ENCODE results near the gene CHADL. TPM values are rescaled to one million over a fixed set of nuclear protein-coding genes. Genes with fewer than 3 reads are reported as not detected.
A peak's percentile ranks its signal among the peaks of the same experiment; 100 is the strongest.

The CHADL gene
- total and polyA plus RNA-seq, 4 experiments from 2014 or later, result 0.10 to 1.0 (median 0.47) TPM

DNA sequence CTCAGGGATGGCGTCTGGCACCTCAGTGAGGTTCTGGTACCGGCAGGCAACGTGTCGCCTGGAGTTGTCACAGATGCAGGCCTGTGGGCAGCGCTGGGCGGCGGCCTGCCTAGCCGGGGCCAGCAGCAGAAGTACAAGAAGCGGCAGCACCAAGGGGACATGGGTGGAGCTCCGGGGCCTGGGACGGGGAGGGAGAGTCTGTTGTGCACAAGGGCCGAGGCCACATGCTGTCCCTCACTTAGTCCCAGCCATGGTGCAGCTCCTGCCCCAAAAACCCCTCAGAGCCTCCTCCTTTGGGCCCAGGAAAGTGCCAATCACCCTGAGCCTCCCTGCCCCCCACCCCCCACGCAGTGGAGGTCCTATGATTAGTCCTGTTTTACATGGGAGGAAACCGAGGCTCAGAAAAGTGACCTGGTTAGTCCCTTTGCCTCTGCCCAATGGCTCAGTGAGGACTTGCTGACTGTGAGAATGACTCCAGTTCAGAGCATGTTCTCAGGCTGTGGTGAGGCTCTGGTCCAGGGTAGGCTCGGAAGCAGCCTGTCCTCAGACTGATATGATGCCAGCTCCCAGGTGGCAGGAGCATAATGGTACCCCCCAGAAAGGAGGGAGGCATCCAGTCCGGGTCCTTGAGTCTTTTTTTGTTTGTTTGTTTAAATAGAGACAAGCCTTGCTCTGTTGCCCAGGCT, 1.1 kb downstream of the CHADL start:
- H3K4me1 Mint-ChIP-seq, result peaks cover 4 to 14% (median 6%) of the 10 kb centered on the region in 4 donors
- Histone ChIP-seq H3K4me1 (ENCODE audit: insufficient read depth, low read length) (peaks cover 13% of the 10 kb centered on the region), H3K27me3 (ENCODE audit: insufficient read depth, low read length) (no peaks in the 10 kb centered on the region), H3K9me3 (ENCODE audit: control insufficient read depth in 1 of 2, low read length in 2 of 2) (no peaks in the 10 kb centered on the region), H3K27ac (ENCODE audit: low read depth, low read length) (no peak overlapping the region), H3K36me3 (ENCODE audit: insufficient read depth, low read length) (no peaks in the 10 kb centered on the region), H3K4me3 (ENCODE audit: low read length in 2 of 2) (no peak overlapping the region)
- intact Hi-C loops (cut with micrococcal nuclease), result loop anchor here (5.0 kb wide), 1 partner anchor 63 kb away; the partner anchor contains the start of gene ZC3H7B
- ChIA-PET CTCF (ENCODE audit: partially characterized antibody) (interaction anchor here (5.3 kb wide), 1 partner anchor 317 kb away, joined by 133 read pairs; no protein-coding TSS in a partner anchor), POLR2A (ENCODE audit: partially characterized antibody) (interaction anchor here (1.1 kb wide), 1 partner anchor 47 kb away, joined by 3 read pairs; the partner anchor contains the start of gene RANGAP1)
- no peaks in the 10 kb centered on the region for H3K27me3 Mint-ChIP-seq
- peak overlapping the region in 1 of 7 donors; percentile 80 for H3K27ac Mint-ChIP-seq
- DNase-seq, result no peak
- peak overlapping the region in 1 of 8 donors; percentile 70 for H3K4me3 Mint-ChIP-seq
- no peaks in the 10 kb centered on the region for H3K9me3 Mint-ChIP-seq
- peaks cover 0 to 4% of the 10 kb centered on the region in 2 donors for H3K36me3 Mint-ChIP-seq

DNA sequence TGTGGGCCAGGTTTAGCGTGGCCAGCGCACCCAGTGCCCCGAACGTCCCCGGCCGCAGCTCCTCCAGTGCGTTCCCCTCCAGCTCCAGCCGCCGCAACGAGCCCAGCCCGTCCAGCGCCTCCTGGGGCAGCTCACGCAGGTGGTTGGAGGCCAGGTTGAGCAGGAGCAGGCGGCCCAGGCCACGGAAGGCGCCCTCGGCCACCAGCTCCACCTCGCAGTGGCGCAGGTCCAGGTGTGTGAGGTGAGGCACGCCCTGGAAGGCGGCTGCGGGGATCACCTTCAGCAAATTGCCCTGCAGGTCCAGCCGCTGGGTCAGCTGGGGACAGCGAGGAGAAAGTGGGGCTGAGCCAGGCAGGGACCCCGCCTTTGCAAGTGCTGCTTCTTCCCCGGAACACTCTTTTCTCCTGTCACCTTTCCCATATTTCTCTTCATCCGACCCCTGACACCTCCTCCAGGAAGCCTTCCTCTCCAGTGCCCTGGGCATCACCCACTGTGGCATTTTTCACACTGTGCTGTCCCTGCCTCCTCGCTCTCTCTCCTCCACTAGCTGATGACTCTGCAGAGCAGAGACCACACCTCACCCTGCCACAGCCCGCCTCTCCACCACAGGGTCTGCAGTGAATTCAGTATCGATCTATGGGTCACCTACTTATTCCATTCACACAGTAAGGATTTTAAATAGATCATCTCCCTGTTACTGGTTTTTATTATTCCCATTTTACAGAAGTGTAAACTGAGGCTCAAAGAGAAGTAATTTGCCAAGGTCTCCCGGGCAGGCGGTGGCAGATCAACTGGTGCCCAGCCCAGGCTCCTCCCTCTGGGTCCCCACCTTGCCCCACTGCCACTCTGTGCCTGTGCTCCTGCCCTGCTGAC, 1.9 kb downstream of the CHADL start:
- intact Hi-C loops (cut with micrococcal nuclease), result loop anchor here (5.0 kb wide), 1 partner anchor 63 kb away; the partner anchor contains the start of gene ZC3H7B
- POLR2A ChIA-PET (ENCODE audit: partially characterized antibody), result interaction anchor here (0.5 to 2.6 kb wide), 11 partner anchors 11 to 382 kb away, joined by 3 to 25 read pairs (median 7); partner anchors contain the start of genes PHF5A, RANGAP1, RBX1 and ST13
- H3K9me3 Mint-ChIP-seq, result no peaks in the 10 kb centered on the region
- H3K4me3 Mint-ChIP-seq, result peak overlapping the region; percentile 52 to 85 (median 78)
- peak overlapping the region; percentile 37 to 87 (median 80) for H3K27ac Mint-ChIP-seq
- peaks cover 0 to 3% of the 10 kb centered on the region in 2 donors for H3K36me3 Mint-ChIP-seq
- Histone ChIP-seq H3K4me1 (ENCODE audit: insufficient read depth, low read length) (peaks cover 13% of the 10 kb centered on the region), H3K27ac (ENCODE audit: low read depth, low read length) (no peak overlapping the region), H3K9me3 (ENCODE audit: control insufficient read depth in 1 of 2, low read length in 2 of 2) (no peaks in the 10 kb centered on the region), H3K27me3 (ENCODE audit: insufficient read depth, low read length) (no peaks in the 10 kb centered on the region), H3K4me3 (ENCODE audit: low read length in 2 of 2) (no peak overlapping the region), H3K36me3 (ENCODE audit: insufficient read depth, low read length) (no peaks in the 10 kb centered on the region)
- no peaks in the 10 kb centered on the region for H3K27me3 Mint-ChIP-seq
- DNase-seq, result peak in 1 of 5 donors; percentile 26
- CTCF ChIA-PET (ENCODE audit: partially characterized antibody), result interaction anchor here (1.2 to 5.3 kb wide), 12 partner anchors 12 to 556 kb away, joined by 3 to 133 read pairs (median 5); partner anchors contain the start of gene RANGAP1
- H3K4me1 Mint-ChIP-seq, result peaks cover 4 to 14% (median 6%) of the 10 kb centered on the region in 4 donors

DNA sequence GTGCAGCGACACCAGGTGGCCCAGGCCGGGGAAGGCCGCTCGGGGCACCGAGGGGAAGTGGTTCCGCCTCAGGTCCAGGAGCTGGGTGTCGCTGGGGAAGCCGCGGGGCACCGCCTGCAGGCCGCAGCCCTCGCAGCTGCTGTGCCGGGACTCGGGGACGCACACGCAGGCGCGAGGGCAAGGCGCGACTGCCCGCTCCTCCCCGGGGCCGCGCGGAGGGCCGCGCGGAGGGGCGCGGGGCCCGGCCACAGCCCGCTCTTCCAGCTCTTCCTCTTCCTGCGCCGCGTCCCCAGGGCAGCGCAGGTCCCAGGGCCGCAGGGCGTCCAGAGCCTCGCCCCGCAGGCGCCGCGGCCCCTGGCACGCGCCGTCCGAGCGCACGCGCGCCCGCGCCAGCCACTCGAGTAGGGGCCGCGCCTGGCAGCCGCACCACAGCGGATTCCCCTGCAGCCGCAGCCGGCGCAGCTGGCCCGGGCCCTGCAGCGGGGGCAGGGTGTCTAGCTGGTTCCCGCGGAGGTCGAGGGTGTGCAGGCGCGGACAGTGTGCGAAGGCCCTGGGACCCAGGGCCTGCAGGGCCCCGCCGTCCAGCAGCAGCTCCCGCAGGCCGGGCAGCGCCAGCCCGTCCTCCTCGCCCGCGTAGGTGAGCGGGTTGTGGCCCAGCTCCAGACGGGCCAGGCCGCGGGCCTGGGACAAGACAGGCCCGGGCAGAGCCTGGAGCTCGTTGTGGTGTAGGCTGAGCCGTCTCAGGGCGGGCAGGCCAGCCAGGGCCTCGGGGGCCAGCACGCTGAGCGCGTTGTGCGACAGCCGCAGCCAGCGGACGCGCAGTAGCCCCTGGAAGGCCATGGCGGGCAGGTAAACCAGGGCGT, 2.8 kb downstream of the CHADL start:
- DNase-seq, result peak; percentile 81 to 84 (median 82)
- Mint-ChIP-seq H3K4me3 (peak overlapping the region in 6 of 8 donors; percentile 15 to 82 (median 67)), H3K27ac (peak overlapping the region in 1 of 7 donors; percentile 70), H3K27me3 (no peaks in the 10 kb centered on the region), H3K9me3 (no peaks in the 10 kb centered on the region), H3K36me3 (no peaks in the 10 kb centered on the region), H3K4me1 (peaks cover 4 to 14% (median 6%) of the 10 kb centered on the region in 4 donors)
- no peaks in the 10 kb centered on the region for H3K36me3 ChIP-seq (ENCODE audit: insufficient read depth, low read length)
- peak overlapping the region in 1 of 2 donors; percentile 12 for H3K4me3 ChIP-seq (ENCODE audit: low read length in 2 of 2)
- CTCF ChIA-PET (ENCODE audit: partially characterized antibody), result interaction anchor here (0.6 to 5.3 kb wide), 41 partner anchors 10 to 555 kb away, joined by 3 to 133 read pairs (median 4); partner anchors contain the start of genes RANGAP1, TEF and ZC3H7B
- H3K9me3 ChIP-seq (ENCODE audit: control insufficient read depth in 1 of 2, low read length in 2 of 2), result no peaks in the 10 kb centered on the region
- POLR2A ChIA-PET (ENCODE audit: partially characterized antibody), result interaction anchor here (0.5 to 2.6 kb wide), 21 partner anchors 10 to 381 kb away, joined by 3 to 25 read pairs (median 5); partner anchors contain the start of genes ACO2, PHF5A, PMM1 and RANGAP1
- H3K4me1 ChIP-seq (ENCODE audit: insufficient read depth, low read length), result peaks cover 13% of the 10 kb centered on the region
- intact Hi-C loops (cut with micrococcal nuclease), result loop anchor here (1.0 to 5.0 kb wide), 2 partner anchors 64 to 316 kb away; partner anchors contain the start of gene ZC3H7B
- H3K27ac ChIP-seq (ENCODE audit: low read depth, low read length), result no peak overlapping the region
- H3K27me3 ChIP-seq (ENCODE audit: insufficient read depth, low read length), result no peaks in the 10 kb centered on the region

DNA sequence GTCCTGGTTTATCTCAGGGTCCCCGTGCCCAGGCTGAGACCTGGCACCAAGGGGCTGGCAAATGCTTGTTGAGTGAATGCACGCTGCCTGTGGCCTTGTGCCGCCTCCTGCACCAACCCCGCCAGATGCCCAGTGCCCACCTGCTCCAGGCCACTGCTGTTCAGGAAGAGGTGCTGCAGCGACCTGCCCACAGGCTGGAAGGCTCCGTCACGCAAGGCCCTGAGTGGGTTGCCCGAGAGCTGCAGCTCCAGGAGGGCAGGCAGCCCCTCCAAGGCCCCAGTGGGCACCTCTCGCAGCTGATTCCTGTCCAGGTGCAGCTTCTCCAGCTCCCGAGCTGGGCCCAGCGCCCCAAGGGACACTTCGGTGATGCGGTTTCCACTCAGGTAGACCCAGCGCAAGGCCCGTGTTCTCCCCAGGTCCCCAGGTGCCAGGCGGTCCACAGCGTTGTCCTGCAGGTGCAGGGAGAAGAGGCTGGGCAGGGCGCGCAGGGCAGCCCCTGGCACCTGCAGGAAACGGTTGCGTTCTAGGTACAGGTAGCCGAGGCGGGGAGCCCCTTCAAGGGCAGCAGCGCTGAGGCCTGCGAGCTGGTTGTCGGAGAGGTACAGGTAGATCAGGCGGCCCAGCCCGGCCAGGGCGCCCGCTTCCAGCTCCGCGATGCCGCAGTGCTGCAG, 3.6 kb downstream of the CHADL start:
- Histone ChIP-seq H3K4me1 (ENCODE audit: insufficient read depth, low read length) (peaks cover 13% of the 10 kb centered on the region), H3K27ac (ENCODE audit: low read depth, low read length) (peak overlapping the region; percentile 9), H3K27me3 (ENCODE audit: insufficient read depth, low read length) (no peaks in the 10 kb centered on the region), H3K9me3 (ENCODE audit: control insufficient read depth in 1 of 2, low read length in 2 of 2) (no peaks in the 10 kb centered on the region), H3K4me3 (ENCODE audit: low read length in 2 of 2) (peak overlapping the region; percentile 12 to 23), H3K36me3 (ENCODE audit: insufficient read depth, low read length) (no peaks in the 10 kb centered on the region)
- intact Hi-C loops (cut with micrococcal nuclease), result loop anchor here (1.0 to 5.0 kb wide), 2 partner anchors 65 to 315 kb away; partner anchors contain the start of gene ZC3H7B
- ChIA-PET CTCF (ENCODE audit: partially characterized antibody) (interaction anchor here (0.6 to 5.3 kb wide), 42 partner anchors 10 to 554 kb away, joined by 3 to 133 read pairs (median 4); partner anchors contain the start of genes RANGAP1, TEF and ZC3H7B), POLR2A (ENCODE audit: partially characterized antibody) (interaction anchor here (0.7 to 2.6 kb wide), 20 partner anchors 10 to 380 kb away, joined by 3 to 25 read pairs (median 5); partner anchors contain the start of genes ACO2, PHF5A, PMM1 and RANGAP1)
- peaks cover 4 to 14% (median 6%) of the 10 kb centered on the region in 4 donors for H3K4me1 Mint-ChIP-seq
- H3K27ac Mint-ChIP-seq, result peak overlapping the region in 2 of 7 donors; percentile 57 to 70
- DNase-seq, result peak in 1 of 5 donors; percentile 38
- peak overlapping the region; percentile 15 to 82 (median 64) for H3K4me3 Mint-ChIP-seq
- H3K9me3 Mint-ChIP-seq, result no peaks in the 10 kb centered on the region
- no peaks in the 10 kb centered on the region for H3K36me3 Mint-ChIP-seq
- no peaks in the 10 kb centered on the region for H3K27me3 Mint-ChIP-seq

DNA sequence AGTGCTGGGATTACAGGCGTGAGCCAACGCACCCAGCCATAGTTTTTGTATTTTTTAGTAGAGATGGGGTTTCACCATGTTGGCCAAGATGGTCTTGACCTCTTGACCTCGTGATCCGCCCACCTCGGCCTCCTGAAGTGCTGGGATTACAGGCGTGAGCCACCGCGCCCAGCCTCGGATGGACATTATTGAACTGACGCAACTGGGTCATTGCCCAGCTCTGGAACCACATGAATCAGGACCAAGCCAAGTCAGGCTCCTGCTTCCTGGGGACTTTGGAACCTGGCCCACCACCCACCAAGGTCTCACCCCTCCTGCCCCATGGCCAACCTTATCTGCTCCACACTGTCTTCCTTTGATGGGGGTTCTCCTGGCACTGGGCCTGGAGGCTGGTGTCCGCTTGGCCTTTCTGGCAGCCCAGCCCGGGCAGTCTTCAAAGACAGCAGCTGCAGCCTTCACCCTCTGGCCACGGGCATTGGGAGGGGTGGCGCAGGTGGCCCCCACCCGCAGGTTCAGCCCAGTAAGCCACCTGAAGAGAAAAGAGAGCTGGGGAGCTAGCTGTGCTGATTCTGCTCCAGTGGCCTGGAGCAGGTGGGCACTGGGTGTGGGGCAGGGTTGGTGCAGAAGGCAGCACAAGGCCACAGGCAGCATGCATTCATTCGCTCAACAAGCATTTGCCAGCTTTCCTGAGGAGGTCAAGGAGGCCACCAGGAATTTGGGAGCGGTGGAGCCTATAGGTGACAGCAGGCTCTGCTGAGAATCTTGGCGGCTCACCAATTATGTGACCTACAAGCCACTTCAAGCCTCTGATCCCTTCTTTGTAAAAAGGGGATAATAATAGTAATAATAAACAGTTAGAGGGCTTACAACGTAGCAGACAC, 5.7 kb downstream of the CHADL start:
- peaks cover 4 to 14% (median 6%) of the 10 kb centered on the region in 4 donors for H3K4me1 Mint-ChIP-seq
- H3K4me3 Mint-ChIP-seq, result no peak overlapping the region
- Histone ChIP-seq H3K9me3 (ENCODE audit: control insufficient read depth in 1 of 2, low read length in 2 of 2) (no peaks in the 10 kb centered on the region), H3K27me3 (ENCODE audit: insufficient read depth, low read length) (no peaks in the 10 kb centered on the region), H3K4me1 (ENCODE audit: insufficient read depth, low read length) (peaks cover 13% of the 10 kb centered on the region), H3K4me3 (ENCODE audit: low read length in 2 of 2) (no peak overlapping the region), H3K27ac (ENCODE audit: low read depth, low read length) (no peak overlapping the region), H3K36me3 (ENCODE audit: insufficient read depth, low read length) (no peaks in the 10 kb centered on the region)
- peak in 1 of 5 donors; percentile 41 for DNase-seq
- intact Hi-C loops (cut with micrococcal nuclease), result loop anchor here (5.0 kb wide), 1 partner anchor 67 kb away; the partner anchor contains the start of gene ZC3H7B
- peaks cover 5 to 11% of the 10 kb centered on the region in 2 donors for H3K36me3 Mint-ChIP-seq
- ChIA-PET CTCF (ENCODE audit: partially characterized antibody) (interaction anchor here (5.3 kb wide), 1 partner anchor 312 kb away, joined by 133 read pairs; no protein-coding TSS in a partner anchor), POLR2A (ENCODE audit: partially characterized antibody) (no interaction called here)
- no peaks in the 10 kb centered on the region for H3K9me3 Mint-ChIP-seq
- H3K27ac Mint-ChIP-seq, result peak overlapping the region in 1 of 7 donors; percentile 35
- H3K27me3 Mint-ChIP-seq, result no peaks in the 10 kb centered on the region

Measured in CD4-positive, alpha-beta memory T cell (primary cell).